Spinal cord (tissue), 10 donors: ENCODE data around the gene SCN4A. TPM values are rescaled to one million over a fixed set of nuclear protein-coding genes. Genes with fewer than 3 reads are reported as not detected.

Experiments
- DNase-seq, 6 donors: peaks; one replicate each; pipeline versions ENCODE4 v3.0.0 to v3.0.0-alpha.2; 2013 to 2015; ENCODE audit warnings: low spot score in 6 of 6, low read depth in 4 of 6
- H3K27ac ChIP-seq: one replicate; pipeline ENCODE4 v1.5.1; 2013; ENCODE audit warnings: low read depth, low read length, control low read depth
- H3K27me3 ChIP-seq: one replicate; pipeline ENCODE4 v1.6.1; 2013; ENCODE audit warnings: low read length; ENCODE audit not compliant: control insufficient read depth, insufficient read depth
- H3K36me3 ChIP-seq: one replicate; pipeline ENCODE4 v1.6.1; 2013; ENCODE audit warnings: low read length; ENCODE audit not compliant: control insufficient read depth, insufficient read depth
- H3K4me1 ChIP-seq: one replicate; pipeline ENCODE4 v1.6.1; 2013; ENCODE audit warnings: low read length; ENCODE audit not compliant: control insufficient read depth, insufficient read depth
- H3K4me3 ChIP-seq: one replicate; pipeline ENCODE4 v1.5.1; 2013; ENCODE audit warnings: low read depth, low read length, control low read depth
- H3K9me3 ChIP-seq: one replicate; pipeline ENCODE4 v1.6.1; 2013; ENCODE audit warnings: low read length; ENCODE audit not compliant: control insufficient read depth, insufficient read depth
- WGBS: methylation state at CpG from one replicate; pipeline ENCODE4 v1.1.5; 2013; ENCODE audit warnings: missing lambda C conversion rate; ENCODE audit not compliant: insufficient coverage; 5-methylcytosine and 5-hydroxymethylcytosine counted together
- polyA plus RNA-seq, 2 donors: library from polyadenylated mRNA; unstranded; fragments of 120-200 nt; gene quantifications; one replicate each; pipeline ENCODE4 v1.2.1, GENCODE V29; 2013; ENCODE audit not compliant: insufficient read length in 2 of 2
- total RNA-seq, 2 donors: library from RNA; depleted of rRNA in 1 of 2; stranded (reverse); fragments of 120-200 nt in 1 of 2; fragments of >200 nt in 1 of 2; gene quantifications; one replicate each; pipeline versions ENCODE4 v1.2.3 to v1.2.4, GENCODE V29; 2013 to 2014
- donor health status: healthy.

SCN4A gene
- total and polyA plus RNA-seq, 4 donors, result 0.14 to 0.28 (median 0.18) TPM

- peaks cover 2% of the 10 kb centered on the region for H3K4me1 ChIP-seq
- H3K4me3 ChIP-seq, result no peak overlapping the region
- DNase-seq, result no peak
- H3K27me3 ChIP-seq, result no peaks in the 10 kb centered on the region
- no peak overlapping the region for H3K27ac ChIP-seq
- no peaks in the 10 kb centered on the region for H3K36me3 ChIP-seq
- no peaks in the 10 kb centered on the region for H3K9me3 ChIP-seq
- 85% methylated on average over 9 of the region's 10 CpGs for WGBS
These were observed 2.0 kb upstream of the SCN4A start for GRCh38 chr17:63974594-63975192.

- no peak overlapping the region for H3K27ac ChIP-seq
- H3K36me3 ChIP-seq, result no peaks in the 10 kb centered on the region
- DNase-seq, result no peak
- peaks cover 2% of the 10 kb centered on the region for H3K4me1 ChIP-seq
- no peaks in the 10 kb centered on the region for H3K27me3 ChIP-seq
- 83% methylated on average over 12 of the region's 12 CpGs for WGBS
- H3K4me3 ChIP-seq, result no peak overlapping the region
- H3K9me3 ChIP-seq, result no peaks in the 10 kb centered on the region
These were observed 1.3 kb upstream of the SCN4A start for GRCh38 chr17:63973930-63974593.

GRCh38 chr17:63973247-63973646 is 529 bp upstream of the SCN4A start:
- WGBS, result 87% methylated on average over 6 of the region's 6 CpGs
- no peaks in the 10 kb centered on the region for H3K27me3 ChIP-seq
- no peaks in the 10 kb centered on the region for H3K36me3 ChIP-seq
- H3K27ac ChIP-seq, result no peak overlapping the region
- H3K4me1 ChIP-seq, result peaks cover 2% of the 10 kb centered on the region
- no peak for DNase-seq
- H3K4me3 ChIP-seq, result no peak overlapping the region
- no peaks in the 10 kb centered on the region for H3K9me3 ChIP-seq

- no peak overlapping the region for H3K4me3 ChIP-seq
- 93% methylated on average over 3 of the region's 10 CpGs for WGBS
These were observed 3.4 kb downstream of the SCN4A start for GRCh38 chr17:63969278-63969677.

GRCh38 chr17:63967953-63968352 is 4.8 kb downstream of the SCN4A start:
- DNase-seq, result no peak
- H3K4me3 ChIP-seq, result no peak overlapping the region
- no peaks in the 10 kb centered on the region for H3K4me1 ChIP-seq
- H3K36me3 ChIP-seq, result no peaks in the 10 kb centered on the region
- H3K9me3 ChIP-seq, result no peaks in the 10 kb centered on the region
- WGBS, result 91% methylated on average over 19 of the region's 19 CpGs
- no peak overlapping the region for H3K27ac ChIP-seq
- no peaks in the 10 kb centered on the region for H3K27me3 ChIP-seq

More at GRCh38 chr17:63969278-63969677, 3.4 kb downstream of the SCN4A start:
- no peaks in the 10 kb centered on the region for H3K4me1 ChIP-seq
- H3K9me3 ChIP-seq, result no peaks in the 10 kb centered on the region
- H3K27me3 ChIP-seq, result no peaks in the 10 kb centered on the region
- no peaks in the 10 kb centered on the region for H3K36me3 ChIP-seq
- no peak overlapping the region for H3K27ac ChIP-seq
- DNase-seq, result no peak

GRCh38 chr17:63966646-63967264 is 6.0 kb downstream of the SCN4A start:
- 85% methylated on average over 11 of the region's 11 CpGs for whole genome bisulfite sequencing
- DNase-seq, result no peak
- H3K4me3 ChIP-seq, result no peak overlapping the region
- no peak overlapping the region for H3K27ac ChIP-seq
- H3K4me1 ChIP-seq, result no peaks in the 10 kb centered on the region
- no peaks in the 10 kb centered on the region for H3K36me3 ChIP-seq
- H3K27me3 ChIP-seq, result no peaks in the 10 kb centered on the region
- H3K9me3 ChIP-seq, result no peaks in the 10 kb centered on the region

- Histone ChIP-seq H3K36me3 (no peaks in the 10 kb centered on the region), H3K27ac (no peak overlapping the region), H3K9me3 (no peaks in the 10 kb centered on the region), H3K27me3 (peaks cover 8% of the 10 kb centered on the region), H3K4me1 (peaks cover 6% of the 10 kb centered on the region), H3K4me3 (no peak overlapping the region)
- no peak for DNase-seq
- no CpG with 5 or more reads among the region's 4 CpGs for WGBS
These were observed 9.6 kb downstream of the SCN4A start for GRCh38 chr17:63963123-63963522.

- Histone ChIP-seq H3K9me3 (no peaks in the 10 kb centered on the region), H3K27ac (no peak overlapping the region), H3K27me3 (peaks cover 8% of the 10 kb centered on the region), H3K4me3 (no peak overlapping the region), H3K36me3 (no peaks in the 10 kb centered on the region), H3K4me1 (peaks cover 6% of the 10 kb centered on the region)
- DNase-seq, result no peak
- 7% methylated on average over 4 of the region's 10 CpGs for WGBS
These were observed 10.4 kb downstream of the SCN4A start for GRCh38 chr17:63962298-63962744.

- WGBS, result 7% methylated on average over 35 of the region's 37 CpGs
- H3K9me3 ChIP-seq, result no peaks in the 10 kb centered on the region
- H3K36me3 ChIP-seq, result no peaks in the 10 kb centered on the region
- H3K4me1 ChIP-seq, result peaks cover 6% of the 10 kb centered on the region
- H3K27me3 ChIP-seq, result peaks cover 8% of the 10 kb centered on the region
- no peak overlapping the region for H3K27ac ChIP-seq
- H3K4me3 ChIP-seq, result no peak overlapping the region
- DNase-seq, result peak in 2 of 6 donors; percentile 15 to 42
These were observed 11.1 kb downstream of the SCN4A start for GRCh38 chr17:63961355-63962212.
